HG02973 (cell line): ENCODE data around the gene GLG1.
"Not testable (repeated sequence)": the region's sequence is repeated elsewhere in the genome, so short reads cannot be mapped to it uniquely, and the experiment has no call there.

ENCODE experiments used
- ATAC-seq: cut with Tn5 transposase; IDR thresholded peaks from one replicate; pipeline ENCODE4 v1.9.1; 2021; ENCODE audit warnings: moderate library complexity; ENCODE audit not compliant: unreplicated experiment

GLG1 gene

DNA sequence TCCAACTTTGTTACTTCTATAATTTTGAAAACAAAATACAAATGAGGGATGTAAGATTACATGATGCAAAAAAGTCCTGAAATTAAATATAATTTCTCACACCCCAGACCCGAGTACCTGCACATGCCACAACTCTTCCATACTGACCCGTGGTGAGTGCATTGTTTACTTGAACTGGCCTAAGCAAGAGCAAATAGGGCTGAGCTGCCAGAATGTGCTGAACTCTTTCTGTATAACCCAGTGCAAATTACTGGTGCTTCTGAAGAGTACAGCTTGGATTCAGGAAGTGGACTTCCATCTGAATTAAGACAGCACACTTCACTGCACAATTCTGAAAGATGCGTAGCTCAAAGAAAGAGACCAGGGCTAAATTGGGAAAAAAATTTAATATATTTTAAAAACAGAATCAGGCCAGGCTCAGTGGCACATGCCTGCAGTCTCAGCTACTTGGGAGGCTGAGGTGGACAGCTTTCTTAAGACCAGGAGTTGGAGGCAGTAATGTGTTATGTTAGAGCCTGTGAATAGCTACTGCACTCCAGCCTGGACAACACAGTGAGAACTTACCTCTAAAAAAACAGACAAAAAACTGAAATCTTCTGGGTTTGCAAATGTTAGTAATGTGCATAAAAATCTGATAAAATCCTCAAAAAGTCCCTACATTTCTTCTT lies 63.9 kb downstream of the GLG1 start:
- not testable (repeated sequence) for ATAC-seq

DNA sequence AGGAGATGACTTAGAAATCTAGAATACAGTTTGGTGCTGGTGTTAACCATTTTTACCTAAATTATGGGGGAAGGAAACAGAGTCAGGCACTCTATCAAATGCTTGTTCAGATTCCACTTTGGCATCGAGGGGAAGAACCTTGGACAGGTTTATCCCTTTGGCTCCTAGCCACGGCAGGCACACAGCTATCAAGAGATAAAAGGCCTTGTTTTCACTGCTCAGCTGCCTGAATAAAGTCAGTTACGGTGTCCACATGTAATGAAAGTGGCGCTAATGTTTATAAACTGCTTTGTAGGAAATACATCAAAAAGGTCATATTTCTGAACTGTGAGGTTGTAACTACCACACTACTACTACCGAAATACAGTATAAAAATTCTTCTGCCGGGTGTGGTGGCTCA lies 66.3 kb downstream of the GLG1 start:
- ATAC-seq = not testable (repeated sequence)

DNA sequence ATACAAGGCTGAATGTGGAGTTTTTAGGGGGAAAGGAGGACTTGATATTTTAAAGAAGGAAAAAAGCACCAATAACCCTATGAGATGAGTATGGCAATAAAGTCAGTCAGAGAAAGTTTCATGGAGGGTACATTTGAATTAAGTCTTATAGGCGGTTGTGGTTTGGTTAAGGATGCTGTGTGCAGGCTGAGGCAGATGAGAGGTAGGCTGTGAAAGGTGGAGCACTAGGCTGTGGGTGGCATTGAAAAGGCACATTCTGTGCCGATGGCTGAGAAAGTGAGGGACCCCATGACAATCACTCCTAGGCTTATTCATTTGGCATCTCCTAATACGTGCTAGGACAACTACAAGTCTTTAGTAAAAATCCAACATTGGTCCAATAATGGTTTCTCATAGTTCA lies 68.1 kb downstream of the GLG1 start:
- ATAC-seq = not testable (repeated sequence)

DNA sequence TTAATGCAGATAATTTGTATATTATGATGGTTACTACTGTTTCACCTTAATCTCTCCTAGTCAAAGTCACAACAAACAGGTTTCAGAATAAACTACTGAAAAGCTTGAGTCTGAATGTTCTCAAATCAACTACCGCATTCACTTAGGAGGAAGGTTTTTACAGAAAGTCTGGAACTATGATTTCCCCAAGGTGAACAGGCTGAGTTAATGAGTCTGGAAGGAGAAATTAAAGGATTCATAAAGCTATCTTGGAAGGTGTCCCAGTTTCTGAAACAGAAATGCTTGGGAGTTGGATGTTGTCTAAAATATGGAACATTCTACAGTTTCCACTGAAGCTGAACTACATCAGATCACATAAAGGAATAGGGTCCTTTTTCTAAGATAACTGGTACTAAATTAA lies 69.2 kb downstream of the GLG1 start:
- not testable (repeated sequence) for ATAC-seq

DNA sequence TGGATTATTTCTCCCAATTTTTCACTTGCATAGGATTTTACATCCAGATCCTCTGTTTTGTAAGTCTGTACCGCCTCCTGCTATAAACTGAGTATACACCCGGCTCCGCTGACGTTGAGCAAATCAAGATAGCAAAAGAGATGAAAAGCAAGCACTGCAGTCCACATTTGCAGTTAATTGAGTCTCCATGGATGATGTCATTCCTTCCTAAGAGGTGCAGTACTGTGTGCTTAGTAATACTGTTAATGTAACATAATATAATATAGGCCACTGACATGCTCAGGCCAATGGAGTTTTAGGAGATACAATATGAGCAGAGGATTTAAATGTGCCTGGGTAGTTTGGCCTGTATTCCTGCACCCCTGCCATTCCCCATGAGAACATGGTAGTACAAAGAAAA lies 72.3 kb downstream of the GLG1 start:
- not testable (repeated sequence) for ATAC-seq

DNA sequence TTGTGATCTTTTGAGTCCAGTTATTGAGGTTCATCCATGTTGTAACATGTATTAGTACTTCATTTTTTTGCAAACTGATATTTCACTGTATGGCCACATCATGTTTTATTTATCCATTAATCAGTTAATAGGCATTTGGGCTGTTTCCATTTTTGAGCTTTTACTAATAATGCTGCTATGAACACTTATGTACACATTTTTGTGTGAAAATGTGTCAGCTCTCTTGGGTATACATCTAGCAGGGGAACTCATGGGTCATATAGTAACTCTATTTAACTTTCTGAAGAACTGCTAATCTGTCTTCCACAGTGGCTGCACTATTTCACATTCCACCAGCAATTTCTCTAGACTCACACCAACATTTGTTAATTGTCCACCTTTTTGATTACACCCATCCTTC lies 82.0 kb downstream of the GLG1 start:
- no peak for ATAC-seq

DNA sequence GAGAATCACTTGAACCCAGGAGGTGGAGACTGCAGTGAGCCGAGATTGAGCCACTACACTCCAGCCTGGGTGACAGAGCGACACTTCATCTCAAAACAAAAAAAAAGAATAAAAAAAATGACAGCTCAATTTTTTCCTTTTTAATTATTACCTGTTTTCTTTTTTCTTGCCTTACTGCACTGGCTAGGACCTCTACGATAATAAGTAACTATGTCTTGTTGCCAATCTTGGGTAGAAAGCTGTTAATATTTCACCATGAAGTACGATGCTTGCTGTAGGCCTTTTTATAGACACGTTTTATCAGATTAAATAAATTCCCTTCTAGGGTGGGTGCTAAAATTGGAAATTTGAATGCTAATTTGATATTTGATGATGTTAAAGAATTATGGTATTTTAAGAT lies 82.8 kb downstream of the GLG1 start:
- ATAC-seq = no peak

DNA sequence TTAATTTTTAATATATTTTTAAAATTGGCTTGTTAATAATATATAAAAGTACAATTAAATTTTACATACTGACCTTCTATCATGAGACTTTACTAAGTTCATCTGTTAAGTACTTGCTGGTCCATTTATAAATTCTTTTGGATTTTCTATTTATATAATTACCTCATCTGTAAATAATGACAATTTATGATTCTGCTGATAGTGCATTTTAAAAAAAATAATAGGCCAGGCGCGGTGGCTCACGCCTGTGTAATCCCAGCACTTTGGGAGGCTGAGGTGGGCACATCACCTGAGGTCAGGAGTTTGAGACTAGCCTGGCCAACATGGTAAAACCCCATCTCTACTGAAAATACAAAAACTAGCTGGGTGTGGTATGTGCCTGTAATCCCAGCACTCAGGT lies 83.2 kb downstream of the GLG1 start:
- not testable (repeated sequence) for ATAC-seq

DNA sequence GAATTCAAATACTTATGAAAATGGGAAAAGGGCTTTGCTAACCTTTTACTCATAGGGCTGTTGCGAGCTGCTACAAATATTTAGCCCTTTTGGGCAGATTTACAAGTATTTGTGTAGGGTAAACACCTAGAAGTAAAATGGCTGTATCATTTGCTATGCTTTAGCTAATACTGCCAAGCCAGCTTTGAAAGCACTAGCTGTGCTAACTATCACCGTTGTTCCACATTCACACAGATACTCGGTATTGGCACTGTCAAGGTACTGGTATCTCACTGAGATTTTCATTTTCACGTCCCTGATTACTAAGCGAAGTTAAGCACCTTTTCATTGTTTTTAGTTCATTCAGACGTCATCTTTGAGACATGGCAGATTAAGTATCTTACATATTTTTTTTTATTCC lies 84.8 kb downstream of the GLG1 start:
- ATAC-seq = no peak

DNA sequence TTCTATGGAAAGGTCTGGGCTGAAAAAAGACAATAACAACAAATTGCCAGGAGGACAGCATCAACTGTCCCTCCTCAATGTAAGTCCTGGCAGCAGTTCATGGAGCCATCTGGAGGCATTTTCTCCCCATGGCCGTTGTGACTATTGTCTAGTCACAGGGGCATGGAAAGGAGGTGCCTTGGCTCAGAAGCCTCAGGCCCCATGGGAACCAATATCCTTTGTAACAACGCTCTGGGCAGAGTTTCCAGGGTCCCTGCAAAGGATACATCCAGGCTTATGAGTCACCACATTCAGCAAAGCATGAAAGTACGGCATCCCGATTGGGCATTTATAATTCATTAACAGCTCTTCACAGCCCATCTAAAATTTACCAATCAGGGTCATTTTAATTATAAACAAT lies 85.2 kb downstream of the GLG1 start:
- no peak for ATAC-seq

DNA sequence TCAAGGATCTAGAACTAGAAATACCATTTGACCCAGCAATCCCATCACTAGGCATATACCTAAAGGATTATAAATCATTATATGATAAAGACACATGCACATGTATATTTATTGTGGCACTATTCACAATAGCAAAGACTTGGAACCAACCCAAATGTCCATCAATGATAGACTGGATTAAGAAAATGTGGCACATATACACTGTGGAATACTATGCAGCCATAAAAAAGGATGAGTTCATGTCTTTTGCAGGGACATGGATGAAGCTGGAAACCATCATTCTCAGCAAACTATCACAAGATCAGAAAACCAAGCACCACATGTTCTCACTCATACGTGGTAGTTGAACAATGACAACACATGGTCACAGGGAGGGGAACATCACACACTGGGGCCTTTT lies 88.0 kb downstream of the GLG1 start:
- ATAC-seq = not testable (repeated sequence)

DNA sequence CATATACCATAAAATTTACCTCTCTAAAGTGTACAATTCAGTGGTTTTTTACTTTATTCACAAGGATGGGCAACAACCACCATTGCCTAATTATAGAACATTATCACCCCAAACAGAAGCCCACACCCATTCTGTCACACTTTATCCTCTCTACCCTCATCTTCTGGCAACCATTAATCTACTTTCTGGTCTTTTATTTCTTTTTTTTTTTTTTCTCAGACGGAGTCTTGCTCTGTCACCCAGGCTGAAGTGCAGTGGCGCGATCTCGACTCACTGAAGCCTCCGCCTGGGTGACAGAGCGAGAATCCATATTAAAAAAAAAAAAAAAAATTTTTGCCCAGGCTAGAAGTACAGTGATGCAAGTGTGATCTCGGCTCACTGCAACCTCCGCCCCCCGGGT lies 95.0 kb downstream of the GLG1 start:
- no peak for ATAC-seq

DNA sequence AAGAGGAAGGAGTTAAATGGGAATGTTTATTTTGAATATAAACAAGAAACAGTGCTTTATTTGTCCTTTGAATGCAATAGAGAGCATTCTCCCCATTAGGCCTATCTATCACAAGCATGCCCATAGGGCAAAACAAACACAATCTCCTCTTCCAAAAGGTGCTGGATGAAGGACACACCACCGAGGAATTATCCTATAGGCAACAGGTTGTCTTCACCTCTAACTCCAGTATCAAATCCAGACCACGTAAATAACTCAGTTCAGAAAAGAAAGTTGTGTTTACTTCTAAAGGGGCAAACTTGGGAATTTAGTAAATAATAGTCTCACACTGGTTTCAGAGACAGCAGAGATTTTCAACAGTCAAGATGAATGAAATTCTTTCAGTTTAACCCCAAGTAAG lies 101.9 kb downstream of the GLG1 start:
- ATAC-seq = no peak

DNA sequence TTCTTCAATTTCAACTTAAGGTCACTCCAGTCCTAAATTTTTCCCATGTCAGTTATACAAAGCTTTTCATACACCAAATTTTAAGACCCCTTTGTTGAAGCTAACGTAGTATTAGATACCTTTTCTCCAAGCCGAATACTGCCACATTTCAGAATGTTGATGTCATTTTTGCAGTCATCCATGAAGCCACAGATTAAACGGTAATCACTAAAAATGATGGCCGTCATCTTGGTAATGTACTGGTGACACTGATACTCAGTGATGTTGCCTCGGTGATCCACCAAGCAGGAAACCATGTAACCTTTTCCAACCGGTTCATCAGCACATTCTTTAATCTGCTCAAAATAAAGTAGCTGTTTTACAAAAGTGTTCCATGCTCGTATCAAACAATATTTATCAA lies 103.5 kb downstream of the GLG1 start:
- no peak for ATAC-seq

DNA sequence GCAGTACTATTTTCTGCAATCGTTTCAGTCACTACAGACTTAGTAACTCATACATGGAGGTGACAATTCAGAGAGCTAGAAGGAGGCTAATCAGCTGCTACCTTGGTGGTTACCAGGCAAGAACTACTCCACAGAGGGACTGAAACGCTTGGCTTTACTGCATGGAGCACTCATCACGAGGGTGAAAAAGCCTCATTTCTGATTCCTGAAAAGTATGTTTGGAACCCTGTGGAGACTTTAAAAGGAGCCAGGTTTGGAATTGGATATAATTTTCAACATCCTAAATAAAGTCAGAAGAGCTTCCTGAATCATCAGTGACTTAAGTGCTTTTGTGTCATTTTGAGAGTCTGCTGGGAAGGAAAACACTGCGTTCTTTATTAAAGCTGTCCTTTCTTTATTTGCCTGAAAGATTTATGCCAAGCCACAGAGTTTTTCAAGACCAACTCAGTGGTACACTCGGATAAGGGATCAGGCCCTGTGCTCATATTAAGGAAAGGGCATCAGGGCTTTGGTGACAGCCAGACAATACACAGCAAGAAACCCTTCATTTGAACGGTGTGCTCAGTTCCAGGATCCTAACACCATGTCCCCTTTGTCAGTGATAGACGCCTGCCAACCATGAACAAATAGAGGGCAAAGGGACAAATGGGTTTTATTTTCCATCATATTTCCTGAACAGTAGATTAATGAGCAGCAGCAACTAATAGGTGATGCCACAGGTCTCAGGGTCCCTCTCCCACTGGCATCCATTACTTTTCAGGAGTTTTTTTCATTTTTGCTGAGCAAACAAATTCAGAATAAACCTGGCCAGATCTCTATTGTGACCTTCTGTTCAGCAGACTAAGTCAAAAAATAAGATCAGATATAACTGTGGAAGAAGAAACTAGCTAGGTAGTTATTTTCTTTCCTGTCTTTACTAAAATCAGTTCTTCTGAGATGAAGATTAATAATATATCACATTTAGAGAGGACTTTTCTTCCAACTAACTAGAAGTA lies 105.1 kb downstream of the GLG1 start:
- ATAC-seq = no peak

DNA sequence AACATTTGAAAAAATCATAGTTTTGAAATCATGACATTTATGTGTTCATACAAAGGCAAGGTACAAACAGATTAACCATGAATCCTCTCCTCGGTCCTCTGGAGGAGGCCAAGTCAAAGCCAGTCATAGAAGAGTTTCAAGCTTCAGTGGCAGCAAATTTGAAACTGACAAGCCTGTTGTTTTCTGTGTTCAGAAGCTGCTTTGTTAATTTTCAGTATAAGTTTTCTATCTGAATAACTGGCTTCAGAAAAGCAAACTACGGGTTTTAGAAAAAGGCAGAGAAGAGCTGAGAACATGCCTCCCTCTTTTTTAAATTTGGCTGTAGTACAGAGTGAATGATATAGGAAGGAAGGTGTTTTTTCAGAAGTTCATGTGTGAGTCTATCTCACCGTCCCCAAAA lies 106.0 kb downstream of the GLG1 start:
- no peak for ATAC-seq

DNA sequence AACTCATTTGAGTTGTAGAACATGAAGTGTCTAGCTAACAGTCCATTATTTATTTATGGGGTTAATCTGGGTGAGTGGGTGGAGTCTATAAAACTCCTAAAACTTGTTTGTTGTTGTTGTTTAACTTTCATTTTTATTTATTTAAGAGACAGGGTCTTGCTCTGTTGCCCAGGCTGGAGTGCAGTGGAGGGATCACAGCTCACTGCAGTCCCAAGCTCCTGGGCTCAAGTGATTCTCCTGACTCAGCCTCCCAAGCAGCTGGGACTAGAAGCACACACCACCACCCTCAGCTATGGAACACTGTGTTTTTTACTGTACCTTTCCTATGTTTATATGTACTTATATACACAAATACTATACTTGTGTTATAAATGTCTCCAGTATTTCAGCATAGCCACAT lies 107.8 kb downstream of the GLG1 start:
- no peak for ATAC-seq

DNA sequence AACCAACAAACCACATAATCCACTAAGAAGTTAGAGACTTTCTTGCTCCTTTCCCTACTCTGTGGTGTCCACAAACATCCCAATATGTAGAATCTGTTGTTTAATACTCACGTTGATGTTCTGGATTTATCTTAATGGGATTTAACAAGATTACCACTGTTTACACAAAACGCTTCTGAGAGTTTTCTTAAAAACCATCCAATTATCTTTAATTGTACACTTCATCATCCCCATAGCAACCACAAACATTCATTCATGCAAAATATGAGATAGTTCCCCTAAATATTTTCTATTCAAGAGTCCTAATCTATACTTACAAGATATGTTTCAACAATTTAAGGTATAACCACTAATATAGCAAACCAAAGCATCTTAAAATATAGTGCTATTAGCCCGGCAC lies 109.2 kb downstream of the GLG1 start:
- no peak for ATAC-seq

DNA sequence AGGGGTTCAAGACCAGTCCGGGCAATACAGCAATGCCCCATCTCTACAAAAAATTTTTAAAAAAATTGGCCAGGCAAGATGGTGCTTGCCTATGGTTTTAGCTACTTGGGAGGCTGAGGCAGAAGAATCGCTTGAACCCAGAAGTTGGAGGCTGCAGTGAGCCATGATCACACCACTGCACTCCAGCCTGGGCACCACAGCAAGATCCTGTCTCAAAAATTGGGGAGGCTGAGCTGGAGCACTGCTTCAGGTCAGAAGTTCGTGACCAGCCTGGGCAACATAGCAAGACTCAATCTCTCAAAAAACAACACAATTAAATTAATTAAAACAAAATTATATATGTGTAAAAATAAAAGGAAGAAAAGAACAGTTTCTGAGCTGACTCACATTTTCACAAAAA lies 110.9 kb downstream of the GLG1 start:
- no peak for ATAC-seq

DNA sequence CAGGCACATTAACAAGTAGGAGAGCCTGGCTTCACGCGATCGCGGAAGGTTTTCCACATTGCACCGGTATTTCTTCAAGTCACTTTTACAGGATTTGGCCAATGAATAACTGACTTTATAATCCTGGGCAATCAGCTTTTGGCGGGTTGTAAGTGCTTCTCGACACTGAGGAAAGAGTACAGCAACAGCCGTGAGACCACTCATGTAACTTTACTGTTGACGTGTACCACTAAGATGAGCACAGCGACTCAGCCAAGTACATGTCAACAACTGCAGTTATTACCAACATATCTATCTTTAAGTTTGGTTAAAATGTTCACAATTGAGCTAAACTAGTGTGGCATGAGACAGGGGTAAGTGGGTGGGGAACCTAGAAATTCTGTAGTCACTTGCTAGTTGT lies 113.9 kb downstream of the GLG1 start:
- no peak for ATAC-seq

DNA sequence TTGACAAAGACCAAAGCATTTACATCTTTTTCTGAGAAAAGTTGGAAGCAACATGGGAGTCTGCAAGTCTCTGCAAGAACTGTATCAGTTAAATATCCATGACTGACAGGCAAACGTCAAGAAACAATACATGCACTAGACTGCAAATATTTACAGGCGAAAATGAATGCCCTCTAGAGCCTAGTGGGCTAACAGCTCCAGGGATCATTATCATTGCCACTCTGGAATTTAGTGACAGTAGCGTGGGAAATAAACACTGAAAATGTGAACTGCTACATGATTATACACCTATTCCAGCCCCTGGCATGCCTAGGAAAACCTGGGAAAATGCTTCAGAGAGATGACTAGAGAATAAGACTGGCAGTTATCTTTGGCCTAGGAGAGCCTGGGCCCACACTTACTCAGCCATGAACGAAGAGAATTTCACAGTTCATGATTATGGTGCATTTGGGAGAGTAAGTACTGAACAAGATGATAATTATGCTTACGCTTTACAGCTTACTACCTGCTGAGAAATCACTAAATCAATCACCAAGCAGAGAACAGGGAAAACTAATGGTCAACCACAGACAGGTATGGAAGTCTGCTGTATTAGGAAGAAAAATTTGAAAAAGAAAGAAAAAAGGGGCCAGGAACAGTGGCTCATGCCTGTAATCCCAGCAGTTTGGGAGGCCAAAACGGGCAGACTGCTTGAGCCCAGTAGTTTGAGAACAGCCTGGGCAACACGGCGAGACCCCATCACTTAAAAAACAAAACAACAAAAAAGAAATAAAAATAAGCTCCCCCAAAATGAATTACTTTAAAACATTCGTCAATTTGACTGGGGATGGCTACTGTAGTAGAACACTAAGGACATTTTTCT lies 119.0 kb downstream of the GLG1 start:
- no peak for ATAC-seq
